GM12891 (cell line): Measurements from ENCODE around the gene MAP1S.

Source experiments
- POLR2AphosphoS5 ChIP-seq: IDR thresholded peaks from 2 replicates; pipeline ENCODE4 v1.6.1; 2011; ENCODE audit warnings: low read depth, low read length, control low read depth
- SPI1 ChIP-seq: IDR thresholded peaks from 2 replicates; pipeline ENCODE4 v1.6.1; 2011; ENCODE audit warnings: low read depth, low read length, control low read depth

DNA sequence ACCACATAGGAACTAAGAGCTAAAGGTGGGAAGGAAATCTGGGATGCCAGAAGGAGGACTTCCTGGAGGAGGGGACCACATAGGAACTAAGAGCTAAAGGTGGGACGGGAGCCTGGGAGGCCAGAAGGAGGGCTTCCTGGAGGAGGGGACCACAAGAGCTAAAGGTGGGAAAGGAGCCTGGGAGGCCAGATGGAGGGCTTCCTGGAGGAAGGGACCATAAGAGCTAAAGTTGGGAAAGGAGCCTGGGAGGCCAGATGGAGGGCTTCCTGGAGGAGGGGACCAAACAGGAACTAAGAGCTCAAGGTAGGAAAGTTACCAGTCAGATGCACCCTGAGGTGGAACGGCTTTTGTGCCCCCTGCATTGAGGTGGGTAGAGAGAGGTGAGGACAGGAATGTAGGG is 22.2 kb downstream of the MAP1S start:
- TF ChIP-seq POLR2AphosphoS5 (no peak), SPI1 (no peak)
